K562 (cell line): ENCODE data around the gene CHSY3. TPM values are rescaled to one million over a fixed set of nuclear protein-coding genes. Genes with fewer than 3 reads are reported as not detected.

Source experiments
- ATAC-seq: fragments of 200-7000 bp; cut with Tn5 transposase; 3 replicates; pipeline ENCODE4 v1.9.1; 2020; ENCODE audit warnings: moderate library complexity
- BruUV-seq: library from RNA; stranded (reverse); fragments of 400-500 nt; replicated peaks from 2 replicates; lab custom pipeline; 2021; lab: Mats Ljungman, UMichigan
- CTCF ChIA-PET: fragments of 300-600 bp; formaldehyde crosslinking; extraction: SDS; loops from one replicate; lab custom pipeline; 2021; ENCODE audit warnings: low intra/inter-chr PET ratio; lab: Yijun Ruan, JAX
- POLR2A ChIA-PET: fragments of 300-600, 350-650 bp; sonication (Branson Sonifier 250); formaldehyde crosslinking; extraction: SDS; loops from one replicate; lab custom pipeline; 2021; ENCODE audit warnings: antibody characterized with exemption, inconsistent platforms; lab: Yijun Ruan, JAX
- DNase-seq, 4 experiments: peaks; one replicate each; pipeline versions ENCODE4 v3.0.0 to v3.0.0-alpha.2; 2011 to 2018; ENCODE audit warnings: low spot score in 3 of 4, mixed read lengths in 3 of 4; ENCODE audit errors: extremely low read depth in 1 of 4
- FAIRE-seq: peaks from 2 replicates; lab custom pipeline; 2011; peaks lifted over from hg19 to GRCh38; lab: Jason Lieb, UNC
- H2AFZ ChIP-seq: 2 replicates; pipeline ENCODE4 v1.6.0; 2011; ENCODE audit warnings: low read depth, low read length, control low read depth, inconsistent platforms
- H3K27ac ChIP-seq: fragments of 200-600 bp; 3 replicates; pipeline ENCODE4 v1.8.0; 2011; ENCODE audit warnings: low read depth, mild to moderate bottlenecking, control low read depth, inconsistent platforms, low read length, moderate library complexity, mixed read lengths; ENCODE audit errors: extremely low read depth
- H3K27me3 ChIP-seq, 2 experiments: fragments of 300-600 bp in 1 of 2; 2 replicates in 1 of 2; 3 replicates in 1 of 2; pipeline versions ENCODE4 v1.6.0 to v1.8.0; 2011; ENCODE audit warnings: inconsistent platforms in 2 of 2, low read length in 2 of 2, mild to moderate bottlenecking in 1 of 2, mixed read lengths in 1 of 2, moderate library complexity in 1 of 2; ENCODE audit not compliant: control insufficient read depth in 2 of 2, insufficient read depth in 2 of 2
- H3K36me3 ChIP-seq: fragments of 300-600 bp; 3 replicates; pipeline ENCODE4 v1.8.0; 2011; ENCODE audit warnings: mild to moderate bottlenecking, low read length, inconsistent platforms; ENCODE audit not compliant: control insufficient read depth, insufficient read depth
- H3K4me1 ChIP-seq, 2 experiments: fragments of 200-600 bp in 1 of 2; replicated peaks in 1 of 2; 2 replicates in 1 of 2; 3 replicates in 1 of 2; pipeline versions ENCODE4 v1.5.1 to v1.8.0; 2011; ENCODE audit warnings: inconsistent platforms in 2 of 2, low read length in 2 of 2, mild to moderate bottlenecking in 1 of 2, mixed read lengths in 1 of 2, moderate library complexity in 1 of 2; ENCODE audit not compliant: control insufficient read depth in 2 of 2, insufficient read depth in 2 of 2
- H3K4me2 ChIP-seq: 2 replicates; pipeline ENCODE4 v1.6.1; 2011; ENCODE audit warnings: low read length, control low read depth, inconsistent platforms, mixed read lengths; ENCODE audit not compliant: insufficient read depth
- H3K4me3 ChIP-seq: fragments of 200-600 bp; sonication (generic), shearing (Covaris generic); 2 replicates; pipeline ENCODE4 v1.5.1; 2016; ENCODE audit warnings: control low read depth, inconsistent platforms
- H3K79me2 ChIP-seq: fragments of 200-600 bp; 3 replicates; pipeline ENCODE4 v1.8.0; 2011; ENCODE audit warnings: low read length, inconsistent platforms; ENCODE audit not compliant: control insufficient read depth, insufficient read depth
- H3K9ac ChIP-seq, 2 experiments: 2 replicates each; pipeline versions ENCODE4 v1.6.0 to v1.6.1; 2011; ENCODE audit warnings: low read depth in 2 of 2, low read length in 2 of 2, control low read depth in 1 of 2, inconsistent platforms in 1 of 2, mild to moderate bottlenecking in 1 of 2, mixed read lengths in 1 of 2; ENCODE audit not compliant: insufficient read depth in 1 of 2
- H3K9me1 ChIP-seq: one replicate; pipeline ENCODE4 v1.6.0; 2011; ENCODE audit warnings: inconsistent platforms, mild to moderate bottlenecking, low read length, moderate library complexity; ENCODE audit not compliant: control insufficient read depth, insufficient read depth
- H3K9me3 ChIP-seq: replicated peaks from 2 replicates; pipeline ENCODE4 v1.5.1; 2011; ENCODE audit warnings: low read depth, low read length, inconsistent platforms; ENCODE audit not compliant: control insufficient read depth, insufficient read depth
- H4K20me1 ChIP-seq: replicated peaks from 2 replicates; pipeline ENCODE4 v1.6.1; 2011; ENCODE audit warnings: low read length, inconsistent platforms, mixed read lengths; ENCODE audit not compliant: control insufficient read depth, insufficient read depth
- BDP1 ChIP-seq: IDR thresholded peaks from 3 replicates; pipeline ENCODE4 v1.6.1; 2011; ENCODE audit not compliant: insufficient read length, insufficient read depth
- E2F3 ChIP-seq: fragments of 250-450 bp; sonication (Bioruptor Pico); IDR thresholded peaks from 2 replicates; pipeline ENCODE4 v1.4.0; 2020; ENCODE audit warnings: mild to moderate bottlenecking
- HOXB6 ChIP-seq: fragments of 250-450 bp; sonication (Bioruptor Pico); IDR thresholded peaks from 2 replicates; pipeline ENCODE4 v1.5.1; 2022; ENCODE audit warnings: mild to moderate bottlenecking, borderline replicate concordance
- in situ Hi-C: fragments of 300-500 bp; cut with MboI; formaldehyde crosslinking; loops from 4 replicates; pipeline ENCODE4 v1.15.0; 2018; ENCODE audit warnings: inconsistent platforms, mixed read lengths
- intact Hi-C: fragments of 100-400 bp; cut with micrococcal nuclease; formaldehyde crosslinking; loops from 2 replicates; pipeline ENCODE4 v1.14.2; 2022
- polyA plus RNA-seq, 8 experiments: library from polyadenylated mRNA; depleted of rRNA in 4 of 8; stranded (reverse) in 5 of 8; unstranded in 3 of 8; fragments of >200 nt; fragmentation: Nextera tagmentation in 2 of 8; fragmentation: Illumina TruSeq in 1 of 8; extraction: Ambion mirVana in 2 of 8; extraction: Trizol in 1 of 8; gene quantifications; 2 replicates each; pipeline versions ENCODE4 v1.2.1 to v1.2.3, GENCODE V29; 2011 to 2014; ENCODE audit warnings: inconsistent platforms in 1 of 8, missing spikeins in 1 of 8
- total RNA-seq, 7 experiments: library from RNA; depleted of rRNA in 6 of 7; stranded (reverse); fragments of >200 nt in 6 of 7; fragmentation: Illumina TruSeq in 2 of 7; extraction: Trizol in 2 of 7; gene quantifications; 2 replicates each; pipeline versions ENCODE4 v1.2.1 to v1.2.3, GENCODE V29; 2011 to 2021; ENCODE audit warnings: low replicate concordance in 1 of 7
- TF ChIP-seq, protein P1 (sequence below): IDR thresholded peaks from 3 replicates; pipeline ENCODE4 v1.6.1; 2011; ENCODE audit warnings: borderline replicate concordance, mild to moderate bottlenecking, moderate library complexity; ENCODE audit not compliant: insufficient read length; ENCODE audit errors: extremely low read depth

The CHSY3 gene
- total and polyA plus RNA-seq, 9 of the 15 experiments (the other 6 are each of a cell fraction or from before 2014, with no cell fraction given): 0.04 TPM; not detected in 8

GRCh38 chr5:129996896-129997295, 92.6 kb downstream of the CHSY3 start:
- ATAC-seq (no peak), DNase-seq (no peak), FAIRE-seq (no peak)
- H3K27ac ChIP-seq: no peak overlapping the region
- H3K4me3 ChIP-seq: no peak overlapping the region
- intact Hi-C loops (no loop called here), in situ Hi-C loops (no loop called here)
- H3K9me3 ChIP-seq: 0 out of 2 replicates have a peak, but pooled peaks cover under 1% of the 10 kb centered on the region
- BruUV-seq: no TSS peak
- H3K79me2 ChIP-seq: no peaks in the 10 kb centered on the region
- ChIA-PET CTCF (no interaction called here), POLR2A (no interaction called here)
- H4K20me1 ChIP-seq: no peaks in the 10 kb centered on the region
- no peaks in the 10 kb centered on the region for H3K4me1 ChIP-seq
- H3K4me2 ChIP-seq: no peak overlapping the region
- no peaks in the 10 kb centered on the region for H3K27me3 ChIP-seq
- H3K9me1 ChIP-seq: no peaks in the 10 kb centered on the region
- H3K36me3 ChIP-seq: no peaks in the 10 kb centered on the region
- H2AFZ ChIP-seq: no peak overlapping the region
- H3K9ac ChIP-seq: no peak overlapping the region
- TF ChIP-seq, protein P1, sequence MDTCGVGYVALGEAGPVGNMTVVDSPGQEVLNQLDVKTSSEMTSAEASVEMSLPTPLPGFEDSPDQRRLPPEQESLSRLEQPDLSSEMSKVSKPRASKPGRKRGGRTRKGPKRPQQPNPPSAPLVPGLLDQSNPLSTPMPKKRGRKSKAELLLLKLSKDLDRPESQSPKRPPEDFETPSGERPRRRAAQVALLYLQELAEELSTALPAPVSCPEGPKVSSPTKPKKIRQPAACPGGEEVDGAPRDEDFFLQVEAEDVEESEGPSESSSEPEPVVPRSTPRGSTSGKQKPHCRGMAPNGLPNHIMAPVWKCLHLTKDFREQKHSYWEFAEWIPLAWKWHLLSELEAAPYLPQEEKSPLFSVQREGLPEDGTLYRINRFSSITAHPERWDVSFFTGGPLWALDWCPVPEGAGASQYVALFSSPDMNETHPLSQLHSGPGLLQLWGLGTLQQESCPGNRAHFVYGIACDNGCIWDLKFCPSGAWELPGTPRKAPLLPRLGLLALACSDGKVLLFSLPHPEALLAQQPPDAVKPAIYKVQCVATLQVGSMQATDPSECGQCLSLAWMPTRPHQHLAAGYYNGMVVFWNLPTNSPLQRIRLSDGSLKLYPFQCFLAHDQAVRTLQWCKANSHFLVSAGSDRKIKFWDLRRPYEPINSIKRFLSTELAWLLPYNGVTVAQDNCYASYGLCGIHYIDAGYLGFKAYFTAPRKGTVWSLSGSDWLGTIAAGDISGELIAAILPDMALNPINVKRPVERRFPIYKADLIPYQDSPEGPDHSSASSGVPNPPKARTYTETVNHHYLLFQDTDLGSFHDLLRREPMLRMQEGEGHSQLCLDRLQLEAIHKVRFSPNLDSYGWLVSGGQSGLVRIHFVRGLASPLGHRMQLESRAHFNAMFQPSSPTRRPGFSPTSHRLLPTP: no peak
- TF ChIP-seq HOXB6 (no peak), E2F3 (no peak), BDP1 (no peak)
